Left cardiac atrium (tissue), 4 donors: ENCODE data around the gene RIMBP2. TPM values are rescaled to one million over a fixed set of nuclear protein-coding genes. Genes with fewer than 3 reads are reported as not detected.

Experiments used
- ATAC-seq, 2 donors: fragments of 200-7000 bp; cut with Tn5 transposase; one replicate each; pipeline ENCODE4 v1.9.1; 2020; ENCODE audit warnings: mild to moderate bottlenecking in 2 of 2, moderate library complexity in 2 of 2
- DNase-seq: peaks from one replicate; pipeline ENCODE4 v3.0.0-alpha.2; 2020
- intact Hi-C, 2 donors: fragments of 100-400 bp; cut with DNase I; formaldehyde crosslinking; loops; one replicate each; pipeline versions ENCODE4 v1.14.1 to v1.15.1; 2022 to 2023
- total RNA-seq, 2 donors: library from RNA; stranded (reverse); fragmentation: NEBNext Ultra II Directional; extraction: Animal tissue kit (Norgen Biotek cat#: 25700); gene quantifications; one replicate each; pipeline ENCODE4 v1.2.1, GENCODE V29; 2021
- donor health status: DM: no; HTN: yes; CAD: no.
- donor health status: DM: no; HTN: yes; CAD: no; lungs with severe emphysema.
- donor health status: DM: yes; HTN: yes; CAD: no.
- donor health status: Dilated cardiomyopathy.

Gene RIMBP2
- total RNA-seq, 2 donors from 2014 or later, result 0.31 to 0.44 TPM

DNA sequence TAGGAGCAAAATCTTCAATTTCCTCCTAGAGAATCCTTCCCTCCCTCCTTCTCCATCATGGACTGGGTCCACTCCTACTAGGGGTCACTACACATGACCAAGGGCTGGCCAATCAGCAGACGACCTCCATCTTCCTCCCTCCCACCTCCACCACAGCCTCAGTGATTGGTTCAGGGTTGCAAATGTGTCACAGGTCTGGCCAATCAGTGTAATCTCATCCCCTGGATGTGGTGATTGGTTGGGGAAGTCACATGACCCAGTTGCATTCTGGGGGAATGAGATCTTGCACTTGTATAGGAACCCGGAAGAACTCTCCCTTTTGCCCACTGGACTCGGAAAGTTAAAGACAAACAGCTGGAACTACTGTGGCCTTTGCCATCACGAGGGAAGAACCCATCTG is 209.3 kb downstream of the RIMBP2 start:
- DNase-seq, result no peak
- intact Hi-C loops, result no loop called here
- no peak for ATAC-seq

DNA sequence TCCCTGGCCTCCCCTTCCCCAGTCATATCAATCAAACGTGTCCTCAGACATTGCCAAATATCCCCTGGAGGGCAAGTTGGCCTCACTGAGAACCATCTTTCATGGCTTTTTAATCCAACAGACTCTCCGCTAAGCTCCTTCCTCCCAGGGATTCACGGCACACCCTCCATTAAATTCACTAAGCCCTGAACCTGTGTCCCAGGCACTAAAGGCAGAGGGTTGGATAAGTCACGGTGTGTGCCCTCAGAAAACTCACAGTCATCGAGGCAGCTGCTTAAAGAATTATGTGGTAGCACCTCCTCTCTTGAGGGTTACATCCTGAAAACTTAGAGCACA is 211.3 kb downstream of the RIMBP2 start:
- intact Hi-C loops, result no loop called here
- DNase-seq (no peak), ATAC-seq (no peak)

DNA sequence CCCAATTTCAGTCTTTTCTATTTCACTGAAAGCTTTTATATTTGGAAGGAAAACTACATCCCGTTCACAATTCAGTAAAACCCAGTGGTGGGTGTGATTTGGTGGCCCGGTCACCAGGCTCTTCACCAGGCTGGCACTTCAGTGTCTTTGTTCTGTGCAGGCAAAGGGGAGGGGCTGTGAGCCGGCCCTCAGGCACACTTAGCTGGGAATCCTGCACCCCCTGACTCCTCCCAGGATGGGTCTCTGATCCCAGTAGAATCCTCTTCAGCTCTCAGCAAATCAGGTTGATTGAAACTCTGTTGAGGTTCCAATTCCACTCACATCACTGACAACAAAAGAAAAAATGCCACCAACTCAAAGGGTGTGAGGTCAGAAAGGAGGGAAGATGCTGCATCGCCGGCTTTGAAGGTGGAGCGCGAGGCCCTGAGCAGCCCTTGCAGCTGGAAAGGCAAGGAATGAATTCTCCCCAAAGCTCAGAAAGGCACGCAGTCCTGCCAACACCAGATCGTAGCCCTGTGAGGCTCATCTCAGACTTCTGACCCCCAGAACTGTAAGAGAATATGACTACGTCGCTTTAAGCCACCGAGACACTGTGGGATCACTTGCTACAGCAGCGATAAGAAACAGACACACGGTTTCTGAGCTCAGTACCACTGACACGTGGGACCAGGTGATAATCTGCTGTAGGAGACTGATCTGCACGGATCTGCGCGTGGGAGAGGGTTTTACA is 211.8 kb downstream of the RIMBP2 start:
- no peak for ATAC-seq
- DNase-seq, result no peak
- intact Hi-C loops, result no loop called here

DNA sequence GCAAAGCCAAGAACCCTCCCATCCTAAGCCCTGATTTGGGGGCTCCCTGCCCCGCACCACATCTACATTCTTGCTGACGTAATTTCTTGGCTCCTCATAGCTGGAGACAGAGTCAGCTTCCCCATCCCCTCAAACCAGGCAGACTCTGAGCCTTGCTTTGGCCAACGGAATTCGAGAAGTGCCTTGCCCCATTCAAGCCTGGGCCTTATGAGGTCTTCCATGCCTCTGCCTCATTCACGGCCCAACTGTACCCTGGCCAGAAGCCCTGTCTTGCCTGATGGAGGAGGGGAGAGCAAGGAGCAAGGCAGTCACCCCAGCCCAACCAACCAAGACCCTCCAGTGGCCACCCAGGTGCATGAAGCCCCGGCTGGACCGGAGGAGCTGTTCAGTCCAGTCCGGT is 214.3 kb downstream of the RIMBP2 start:
- no peak for DNase-seq
- intact Hi-C loops, result no loop called here

DNA sequence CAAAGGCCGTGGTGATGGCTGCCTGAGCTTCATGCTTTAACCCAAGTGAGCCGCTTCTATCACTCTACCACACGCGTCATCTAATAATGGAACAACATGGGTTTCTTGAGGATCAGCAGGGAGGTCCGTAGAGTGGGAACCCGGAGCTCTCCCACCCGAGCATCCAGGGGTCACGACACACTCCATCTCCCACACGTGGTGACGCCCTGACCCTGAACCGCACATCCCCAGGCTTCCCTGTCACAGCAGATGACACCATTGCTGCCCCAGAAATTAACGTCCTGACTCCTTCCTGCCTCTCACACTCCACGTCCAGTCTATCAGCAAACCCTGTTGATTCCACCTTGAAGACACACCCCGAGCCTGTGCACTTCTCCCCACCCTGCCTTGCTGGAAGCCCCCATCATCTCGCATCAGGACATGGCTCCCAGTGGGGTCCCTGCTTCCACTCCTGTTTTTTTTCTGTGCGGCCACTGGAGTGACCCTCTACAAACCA is 215.2 kb downstream of the RIMBP2 start:
- intact Hi-C loops, result no loop called here
- ATAC-seq, result no peak
- no peak for DNase-seq

More for the DNA sequence above, 214.3 kb downstream of the RIMBP2 start:
- ATAC-seq, result no peak

DNA sequence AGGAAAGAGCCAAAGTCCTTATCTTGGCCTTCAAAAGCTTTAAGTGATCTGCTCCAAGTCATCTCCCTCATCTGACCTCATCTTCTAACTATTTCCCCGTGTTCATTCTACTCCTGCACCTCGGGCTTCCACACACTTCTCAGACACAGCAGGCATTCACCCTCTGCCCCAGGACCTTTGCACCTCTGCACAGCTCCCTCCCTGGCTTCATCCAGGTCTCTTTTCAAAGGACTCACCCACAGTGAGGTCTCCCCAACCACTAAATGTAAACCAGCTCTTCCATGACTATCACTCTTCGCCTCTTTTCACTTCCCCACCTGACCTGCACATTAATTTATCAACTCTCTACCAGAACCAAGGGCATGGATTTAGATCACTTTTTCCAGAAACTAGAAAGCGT is 216.6 kb downstream of the RIMBP2 start:
- no peak for ATAC-seq
- DNase-seq, result no peak
- intact Hi-C loops, result no loop called here

DNA sequence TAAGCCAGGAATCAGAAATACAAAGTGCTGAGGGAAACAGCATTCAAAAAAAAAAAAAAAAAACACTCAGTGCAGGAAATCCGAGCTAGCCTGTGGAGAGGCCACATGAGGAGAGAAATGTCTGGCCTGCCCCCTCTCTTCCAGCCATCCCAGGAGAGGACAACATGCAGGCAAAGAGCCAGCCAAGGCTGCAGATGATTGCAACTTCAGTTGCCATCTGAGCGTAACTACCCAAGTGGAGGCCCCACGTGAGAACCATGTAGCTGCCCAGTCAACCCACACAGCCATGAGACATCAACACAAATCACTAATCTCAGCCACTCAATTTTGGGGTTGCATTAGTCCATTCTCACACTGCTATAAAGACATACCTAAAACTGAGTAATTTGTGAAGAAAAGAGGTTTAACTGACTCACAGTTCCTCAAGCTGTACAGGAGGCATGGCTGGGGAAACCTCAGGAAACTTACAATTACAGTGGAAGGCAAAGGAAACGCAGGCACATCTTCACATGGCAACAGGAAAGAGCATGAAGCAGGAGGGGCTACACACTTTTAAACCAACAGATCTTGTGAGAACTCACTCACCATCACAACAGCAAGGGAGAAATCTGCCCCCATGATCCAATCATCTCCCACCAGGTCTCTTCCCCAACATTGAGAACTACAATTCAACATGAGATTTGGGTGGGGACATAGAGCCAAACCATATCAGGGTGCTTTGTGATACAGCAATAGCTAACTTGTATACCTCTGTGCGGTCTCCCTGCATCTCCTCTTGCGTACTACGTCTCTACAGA is 217.3 kb downstream of the RIMBP2 start:
- intact Hi-C loops, result no loop called here
- ATAC-seq, result no peak
- DNase-seq, result no peak

DNA sequence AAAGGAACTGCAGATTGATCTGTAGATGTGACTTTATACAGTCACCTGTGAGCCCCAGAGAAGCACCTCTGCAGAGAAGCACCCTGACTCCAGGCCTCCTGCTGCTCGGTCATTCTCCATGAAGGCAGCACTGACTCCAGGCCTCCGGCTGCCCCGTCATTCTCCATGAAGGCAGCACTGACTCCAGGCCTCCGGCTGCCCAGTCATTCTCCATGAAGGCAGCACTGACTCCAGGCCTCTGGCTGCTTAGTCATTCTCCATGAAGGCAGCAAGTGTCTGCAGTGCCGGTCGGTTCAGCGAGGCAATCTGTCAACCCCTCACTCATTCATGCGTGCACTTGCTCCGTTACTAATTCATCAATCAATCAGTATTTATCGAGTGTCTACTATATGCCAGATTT is 218.1 kb downstream of the RIMBP2 start:
- intact Hi-C loops, result no loop called here
- no peak for DNase-seq
- ATAC-seq, result no peak

DNA sequence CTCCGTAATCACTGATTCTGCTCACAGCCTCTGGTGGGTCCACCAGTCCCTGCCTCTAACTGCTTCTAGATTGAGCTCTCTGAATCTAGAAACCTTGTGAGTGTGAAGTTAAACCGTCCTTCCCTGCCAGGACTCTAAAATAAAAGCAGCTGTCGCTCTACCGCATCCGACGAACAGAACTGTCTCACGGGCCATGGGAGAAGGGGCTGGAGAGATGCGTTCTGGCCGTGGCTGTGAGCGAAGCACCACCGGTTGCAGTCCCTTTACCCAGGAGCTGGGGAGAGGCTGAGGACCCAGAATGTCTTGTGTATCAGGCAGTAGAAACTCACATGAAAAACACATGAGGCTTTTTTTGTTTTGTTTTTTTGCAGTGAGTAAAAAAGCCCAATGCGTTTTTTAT is 218.8 kb downstream of the RIMBP2 start:
- no peak for DNase-seq
- no peak for ATAC-seq
- intact Hi-C loops, result no loop called here

DNA sequence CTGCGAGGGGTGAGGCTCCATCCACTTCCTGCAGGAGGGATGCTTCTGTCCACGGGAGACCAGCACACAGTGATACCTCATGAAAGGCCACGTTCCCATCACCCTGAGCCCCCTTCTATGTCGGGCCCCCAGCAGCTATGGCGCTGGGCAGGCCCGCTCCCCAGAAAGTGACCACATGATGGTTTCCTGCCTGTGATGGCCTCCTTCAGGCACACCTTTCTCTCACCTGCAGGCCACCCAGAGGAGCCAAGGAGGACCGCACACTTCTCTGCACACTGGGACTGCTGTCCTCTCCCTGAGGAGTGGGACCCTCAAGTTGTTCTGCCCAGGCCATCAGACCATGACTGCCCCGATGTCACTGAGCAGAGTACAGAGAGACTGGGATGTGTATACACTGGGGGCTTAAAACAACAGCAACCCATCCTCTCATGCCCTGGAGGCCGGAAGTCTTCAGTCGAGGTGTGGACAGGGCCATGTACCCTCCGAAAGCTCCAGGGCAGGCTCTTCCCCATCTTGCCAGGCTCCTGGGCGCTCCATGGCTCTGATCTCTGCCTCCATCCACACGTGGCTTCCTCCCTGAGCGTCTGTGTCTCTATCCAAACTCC is 219.5 kb downstream of the RIMBP2 start:
- DNase-seq, result no peak
- intact Hi-C loops, result no loop called here
- no peak for ATAC-seq

DNA sequence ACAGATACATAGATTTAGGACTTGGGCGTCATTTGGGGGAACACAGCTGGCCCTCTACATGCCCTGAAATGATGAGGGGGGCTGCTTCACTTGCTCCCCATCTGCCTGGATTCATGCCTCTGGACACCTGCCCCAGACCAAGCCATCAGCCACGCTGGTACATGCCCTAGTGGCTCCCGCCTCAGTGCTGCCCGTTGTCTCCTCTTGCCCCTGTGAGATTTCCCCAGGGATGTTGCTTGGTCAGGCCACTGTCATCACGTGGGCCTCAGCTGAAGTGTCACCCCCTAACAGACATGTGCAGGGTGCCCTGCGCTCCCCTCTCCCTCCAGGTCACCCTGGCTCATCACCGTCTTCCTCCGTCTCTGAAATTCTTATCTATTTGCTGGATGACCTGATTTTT is 220.9 kb downstream of the RIMBP2 start:
- intact Hi-C loops, result no loop called here
- DNase-seq (no peak), ATAC-seq (no peak)

DNA sequence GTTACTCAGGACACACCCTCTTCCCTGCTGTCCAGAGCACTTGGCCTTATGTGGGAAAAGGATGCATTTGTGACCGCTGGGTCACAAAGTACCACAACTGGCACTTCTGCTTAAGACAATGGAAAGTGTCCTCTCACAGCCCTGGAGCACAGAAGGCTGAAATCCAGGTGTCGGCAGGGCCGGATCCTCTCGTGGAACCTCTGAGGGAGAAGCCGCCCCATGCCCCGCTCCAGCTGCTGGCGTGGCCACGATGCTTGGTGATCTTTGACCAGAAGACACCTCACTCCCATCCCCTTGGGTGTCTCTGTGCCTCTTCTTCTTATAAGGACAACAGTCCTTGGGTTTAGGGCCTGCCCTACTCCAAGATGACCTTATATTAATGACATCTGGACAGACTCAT is 221.4 kb downstream of the RIMBP2 start:
- DNase-seq (no peak), ATAC-seq (no peak)
- intact Hi-C loops, result no loop called here

DNA sequence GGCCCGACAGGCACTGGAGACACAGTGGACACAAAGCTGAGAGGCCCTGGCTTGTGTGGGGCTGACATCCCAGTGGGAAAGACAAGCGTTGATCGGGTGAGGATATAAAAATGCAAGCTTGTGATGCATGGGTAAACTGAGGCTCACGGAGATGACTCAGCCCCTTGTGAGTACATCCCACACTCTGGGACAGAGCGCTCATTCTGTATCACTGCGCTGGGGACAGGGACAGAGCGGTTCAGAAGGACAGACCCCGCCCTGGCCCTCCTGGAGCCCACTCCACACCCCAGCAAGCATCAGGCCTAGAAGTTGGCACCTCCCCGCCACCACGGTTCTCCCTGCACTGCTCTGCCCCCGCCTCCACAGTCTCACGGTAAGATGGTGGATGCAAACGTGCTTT is 222.1 kb downstream of the RIMBP2 start:
- intact Hi-C loops, result no loop called here
- DNase-seq (no peak), ATAC-seq (no peak)

DNA sequence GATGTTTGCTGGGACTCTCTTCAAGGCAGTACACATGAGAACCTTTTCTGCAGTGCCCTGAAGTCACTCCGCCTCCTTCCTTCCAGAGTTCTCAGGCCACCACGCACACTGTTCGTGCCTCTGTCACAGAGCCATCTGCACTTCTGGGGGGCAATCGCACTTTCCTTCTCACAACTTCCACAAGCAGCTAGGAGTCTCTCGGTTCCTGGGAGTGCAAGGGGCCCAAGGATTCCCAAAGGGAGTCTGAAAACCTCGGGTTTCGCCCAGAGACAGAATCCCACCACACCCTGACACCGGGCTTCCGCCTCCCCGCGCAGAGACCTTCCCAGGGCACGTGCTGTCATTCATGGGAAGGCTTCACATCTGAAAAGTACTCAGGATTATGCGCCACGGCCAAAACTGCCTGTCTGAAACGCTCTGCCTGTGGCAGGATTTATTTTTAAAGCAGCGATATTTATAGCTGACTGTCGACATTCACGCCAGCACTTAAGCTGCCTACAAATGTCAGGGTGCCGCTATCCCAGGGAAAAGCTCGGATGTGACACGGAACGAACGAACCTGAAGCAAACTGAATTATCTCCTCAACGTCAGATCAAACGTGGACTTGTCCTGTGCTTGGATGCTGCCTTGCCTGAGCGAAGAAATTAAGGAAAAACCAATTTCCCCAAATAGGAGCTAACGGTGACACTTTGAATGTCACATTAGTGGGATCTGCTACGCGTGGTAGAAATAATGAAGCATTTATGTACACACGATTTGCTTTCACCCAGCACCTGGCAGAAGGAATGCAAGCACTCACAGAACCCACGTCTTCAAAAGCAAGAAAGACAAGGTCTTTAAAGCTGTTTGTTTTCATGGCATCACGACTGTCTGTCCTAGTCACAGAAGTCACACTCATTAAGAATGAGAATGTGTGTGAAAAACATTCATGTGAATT is 224.4 kb downstream of the RIMBP2 start:
- peak; percentile 31 for DNase-seq
- ATAC-seq, result peak; percentile 75 to 87
- intact Hi-C loops, result no loop called here

DNA sequence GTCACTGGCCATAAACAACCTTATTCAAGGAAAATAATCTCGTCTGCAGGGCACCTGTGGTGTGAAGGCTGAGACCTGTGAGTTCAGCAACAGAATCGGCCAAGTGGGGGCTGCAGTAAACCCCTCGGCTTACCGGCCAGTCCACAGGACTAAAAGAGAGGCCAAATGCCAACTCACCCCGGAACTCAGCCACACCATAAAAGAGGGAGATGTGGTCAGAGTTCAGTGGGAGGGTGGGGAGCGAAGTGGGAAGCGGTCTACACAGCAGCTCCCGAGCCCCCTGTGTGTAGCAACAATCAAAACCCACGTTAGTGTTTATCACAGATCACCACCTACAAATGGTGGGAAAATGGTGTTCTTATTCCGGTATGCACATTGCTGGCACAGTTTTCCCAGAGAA is 225.4 kb downstream of the RIMBP2 start:
- intact Hi-C loops, result no loop called here
- ATAC-seq (no peak), DNase-seq (no peak)

DNA sequence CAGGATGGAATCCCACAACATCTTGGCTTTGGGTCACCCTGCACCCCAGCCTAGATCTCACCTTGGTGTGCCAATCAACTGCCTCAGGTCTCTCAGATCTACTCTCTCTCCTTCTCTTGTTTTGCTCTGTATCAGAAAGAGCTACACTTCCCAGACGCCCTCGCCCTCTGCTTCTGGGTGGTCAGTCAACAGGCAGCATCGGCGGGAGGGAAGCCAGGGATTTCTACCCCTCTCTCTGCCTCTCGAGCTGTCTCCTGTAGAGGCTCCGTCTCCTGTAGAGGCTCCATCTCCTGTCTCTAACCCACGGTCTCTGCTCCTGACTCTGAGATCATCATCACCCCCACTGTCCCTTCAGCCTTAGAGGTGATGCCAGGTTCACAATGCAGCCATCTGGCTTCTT is 226.8 kb downstream of the RIMBP2 start:
- DNase-seq (no peak), ATAC-seq (no peak)
- intact Hi-C loops, result no loop called here

DNA sequence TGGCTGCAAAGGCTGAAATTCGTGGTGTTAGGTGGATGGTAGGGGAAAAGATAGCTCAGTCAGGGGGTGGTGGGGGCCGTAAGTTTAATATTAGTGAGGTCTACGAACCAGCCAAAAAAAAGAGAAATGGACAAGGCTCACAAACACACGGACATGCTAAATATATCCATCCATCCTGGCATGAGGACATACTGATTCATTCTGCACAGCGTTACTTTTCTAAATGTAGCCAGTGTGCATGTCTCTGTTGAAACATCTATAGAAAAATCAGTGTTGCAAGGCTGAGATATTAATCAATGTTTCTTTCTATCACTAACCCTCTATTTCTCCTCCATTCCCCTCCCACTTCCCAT is 227.8 kb downstream of the RIMBP2 start:
- intact Hi-C loops, result no loop called here
- DNase-seq (no peak), ATAC-seq (no peak)

DNA sequence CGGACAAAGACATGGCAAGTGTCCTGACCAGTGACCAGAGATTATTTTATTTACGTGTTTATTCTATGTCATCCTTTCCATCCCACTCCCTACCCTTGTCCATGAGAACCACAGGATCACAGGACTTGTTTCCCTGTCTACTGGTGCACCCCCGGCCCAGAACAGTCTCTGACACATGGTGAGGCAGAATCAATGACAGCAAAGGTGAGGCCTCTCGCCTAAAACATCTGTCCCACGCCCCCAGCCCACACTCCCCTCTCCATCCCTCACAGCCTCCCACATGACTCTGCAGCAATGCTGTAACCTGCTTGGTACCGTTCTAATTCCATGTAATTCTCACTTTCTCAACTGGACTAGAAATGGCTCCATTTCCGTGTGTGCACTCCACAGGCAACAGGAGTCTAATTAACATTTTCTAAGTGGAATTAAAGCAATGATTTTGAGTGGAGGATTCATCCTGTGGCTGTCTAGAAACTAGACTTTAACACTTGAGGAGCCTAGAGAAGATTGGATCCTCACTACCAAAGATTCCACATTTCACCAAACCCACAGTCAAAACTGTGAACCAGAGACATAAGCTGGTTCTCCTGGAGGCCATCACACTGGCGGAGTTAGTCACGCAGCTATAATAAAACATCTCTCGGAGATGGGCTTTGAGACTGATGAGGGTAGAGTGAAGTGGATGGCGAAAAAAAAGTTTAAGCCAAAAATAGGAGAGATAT is 228.3 kb downstream of the RIMBP2 start:
- DNase-seq (no peak), ATAC-seq (no peak)
- intact Hi-C loops, result no loop called here

DNA sequence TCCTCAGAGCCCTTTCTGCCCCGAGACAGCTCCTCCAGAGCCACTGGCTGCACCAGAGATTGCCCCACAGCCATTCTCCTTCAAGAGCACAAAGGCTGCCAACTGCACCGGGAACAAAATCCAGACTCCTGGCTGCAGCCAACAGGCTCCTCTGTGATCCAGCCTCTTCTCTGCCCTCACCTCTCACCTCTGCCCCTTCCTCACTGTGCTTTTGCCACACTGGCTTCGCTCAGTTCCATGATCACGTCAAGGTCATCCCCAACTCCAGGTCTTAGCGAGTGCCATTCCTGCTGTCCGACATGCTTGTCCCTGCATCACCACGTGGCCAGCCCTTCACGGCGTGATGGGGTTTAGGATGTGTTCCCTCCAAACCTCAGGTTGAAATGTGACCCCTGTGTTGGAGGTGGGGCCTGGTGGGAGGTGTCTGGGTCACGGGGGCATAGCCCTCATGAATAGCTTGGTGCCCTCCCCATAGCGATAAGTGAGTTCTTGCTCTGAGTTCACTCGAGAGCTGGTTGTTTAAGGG is 229.1 kb downstream of the RIMBP2 start:
- no peak for ATAC-seq

More for the DNA sequence above, 229.1 kb downstream of the RIMBP2 start:
- intact Hi-C loops, result no loop called here
- no peak for DNase-seq
